ENCODE results near the gene UQCC5. TPM values are rescaled to one million over a fixed set of nuclear protein-coding genes. Genes with fewer than 3 reads are reported as not detected.

Gene UQCC5
- polyA plus RNA-seq, 1 donor from 2014 or later: 20.5 TPM

DNA sequence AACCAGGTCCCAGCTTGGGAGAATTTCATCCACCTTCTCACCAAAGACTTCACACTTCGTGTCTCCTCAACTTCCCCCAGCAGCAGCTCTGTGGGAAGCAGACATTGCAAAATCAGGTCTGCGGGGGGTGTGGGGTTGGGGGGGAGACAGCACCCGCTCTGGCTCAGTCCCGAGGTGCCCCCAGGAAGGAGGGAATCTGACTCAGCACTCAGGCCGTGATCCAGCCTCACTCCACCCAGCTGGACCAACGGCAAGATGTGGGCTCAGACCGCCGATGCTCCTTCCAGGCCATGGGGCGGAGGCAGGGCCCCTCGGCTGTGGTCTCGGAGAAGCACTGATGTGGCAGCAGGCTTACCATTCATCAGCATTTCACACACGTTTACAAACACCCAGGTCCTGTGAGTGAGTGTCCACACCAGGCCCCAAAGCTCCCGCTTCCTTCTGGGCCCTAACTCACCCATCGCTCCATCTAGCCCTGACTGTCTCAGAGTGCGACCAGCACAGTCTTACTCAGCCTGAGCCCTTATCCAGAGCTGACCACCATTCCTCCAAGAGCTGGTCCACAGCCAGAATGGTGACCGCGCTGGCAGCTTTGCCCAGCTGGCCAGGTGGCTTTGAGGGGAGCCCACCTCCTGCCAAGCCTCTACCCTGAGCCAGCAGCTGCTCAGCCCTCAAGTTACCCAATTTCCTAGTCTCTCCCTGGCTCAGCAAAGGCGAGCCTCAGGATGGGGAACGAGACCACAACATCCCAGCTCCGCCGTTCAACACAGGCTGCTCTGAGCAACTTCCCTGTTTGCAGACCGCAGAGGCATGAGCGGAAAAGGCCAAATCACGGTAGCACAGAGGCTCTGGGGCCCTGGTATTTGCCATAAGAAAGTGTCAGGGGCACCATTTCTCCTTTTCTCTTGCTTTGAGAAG lies 38.0 kb upstream of the UQCC5 start:
- Histone ChIP-seq H3K79me2 (replicated peaks; ENCODE audit: insufficient read depth, low read length) (no peaks in the 10 kb centered on the region), H2AFZ (ENCODE audit: low read depth, low read length) (no peak overlapping the region), H3K27me3 (ENCODE audit: insufficient read depth, low read depth, low read length) (no peaks in the 10 kb centered on the region), H4K20me1 (ENCODE audit: insufficient read depth) (no peaks in the 10 kb centered on the region), H3F3A (ENCODE audit: insufficient read depth, low read length, poor library complexity, severe bottlenecking) (no peaks in the 10 kb centered on the region), H3K9me3 (ENCODE audit: low read length) (no peaks in the 10 kb centered on the region), H3K4me2 (ENCODE audit: low read length) (no peak overlapping the region), H3K27ac (ENCODE audit: low read length) (no peak overlapping the region), H3K4me3 (ENCODE audit: low read length) (no peak overlapping the region), H3K9ac (ENCODE audit: low read length) (no peak overlapping the region), H3K9me2 (ENCODE audit: insufficient read depth, low read length) (no peaks in the 10 kb centered on the region), H3K36me3 (ENCODE audit: insufficient read depth, low read length) (no peaks in the 10 kb centered on the region)
- TF ChIP-seq, protein P1, sequence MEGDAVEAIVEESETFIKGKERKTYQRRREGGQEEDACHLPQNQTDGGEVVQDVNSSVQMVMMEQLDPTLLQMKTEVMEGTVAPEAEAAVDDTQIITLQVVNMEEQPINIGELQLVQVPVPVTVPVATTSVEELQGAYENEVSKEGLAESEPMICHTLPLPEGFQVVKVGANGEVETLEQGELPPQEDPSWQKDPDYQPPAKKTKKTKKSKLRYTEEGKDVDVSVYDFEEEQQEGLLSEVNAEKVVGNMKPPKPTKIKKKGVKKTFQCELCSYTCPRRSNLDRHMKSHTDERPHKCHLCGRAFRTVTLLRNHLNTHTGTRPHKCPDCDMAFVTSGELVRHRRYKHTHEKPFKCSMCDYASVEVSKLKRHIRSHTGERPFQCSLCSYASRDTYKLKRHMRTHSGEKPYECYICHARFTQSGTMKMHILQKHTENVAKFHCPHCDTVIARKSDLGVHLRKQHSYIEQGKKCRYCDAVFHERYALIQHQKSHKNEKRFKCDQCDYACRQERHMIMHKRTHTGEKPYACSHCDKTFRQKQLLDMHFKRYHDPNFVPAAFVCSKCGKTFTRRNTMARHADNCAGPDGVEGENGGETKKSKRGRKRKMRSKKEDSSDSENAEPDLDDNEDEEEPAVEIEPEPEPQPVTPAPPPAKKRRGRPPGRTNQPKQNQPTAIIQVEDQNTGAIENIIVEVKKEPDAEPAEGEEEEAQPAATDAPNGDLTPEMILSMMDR (IDR thresholded peaks at IDR 0.05; ENCODE audit: poor library complexity, severe bottlenecking): no peak
- TF ChIP-seq TAF1 (IDR thresholded peaks at IDR 0.05; ENCODE audit: low read depth): no peak
- no peak for TF ChIP-seq EP300 (conservative IDR thresholded peaks at IDR 0.05; ENCODE audit: poor library complexity, severe bottlenecking)
- TF ChIP-seq MXI1 (conservative IDR thresholded peaks at IDR 0.05; ENCODE audit: poor library complexity, severe bottlenecking): no peak
- TF ChIP-seq, protein P2, sequence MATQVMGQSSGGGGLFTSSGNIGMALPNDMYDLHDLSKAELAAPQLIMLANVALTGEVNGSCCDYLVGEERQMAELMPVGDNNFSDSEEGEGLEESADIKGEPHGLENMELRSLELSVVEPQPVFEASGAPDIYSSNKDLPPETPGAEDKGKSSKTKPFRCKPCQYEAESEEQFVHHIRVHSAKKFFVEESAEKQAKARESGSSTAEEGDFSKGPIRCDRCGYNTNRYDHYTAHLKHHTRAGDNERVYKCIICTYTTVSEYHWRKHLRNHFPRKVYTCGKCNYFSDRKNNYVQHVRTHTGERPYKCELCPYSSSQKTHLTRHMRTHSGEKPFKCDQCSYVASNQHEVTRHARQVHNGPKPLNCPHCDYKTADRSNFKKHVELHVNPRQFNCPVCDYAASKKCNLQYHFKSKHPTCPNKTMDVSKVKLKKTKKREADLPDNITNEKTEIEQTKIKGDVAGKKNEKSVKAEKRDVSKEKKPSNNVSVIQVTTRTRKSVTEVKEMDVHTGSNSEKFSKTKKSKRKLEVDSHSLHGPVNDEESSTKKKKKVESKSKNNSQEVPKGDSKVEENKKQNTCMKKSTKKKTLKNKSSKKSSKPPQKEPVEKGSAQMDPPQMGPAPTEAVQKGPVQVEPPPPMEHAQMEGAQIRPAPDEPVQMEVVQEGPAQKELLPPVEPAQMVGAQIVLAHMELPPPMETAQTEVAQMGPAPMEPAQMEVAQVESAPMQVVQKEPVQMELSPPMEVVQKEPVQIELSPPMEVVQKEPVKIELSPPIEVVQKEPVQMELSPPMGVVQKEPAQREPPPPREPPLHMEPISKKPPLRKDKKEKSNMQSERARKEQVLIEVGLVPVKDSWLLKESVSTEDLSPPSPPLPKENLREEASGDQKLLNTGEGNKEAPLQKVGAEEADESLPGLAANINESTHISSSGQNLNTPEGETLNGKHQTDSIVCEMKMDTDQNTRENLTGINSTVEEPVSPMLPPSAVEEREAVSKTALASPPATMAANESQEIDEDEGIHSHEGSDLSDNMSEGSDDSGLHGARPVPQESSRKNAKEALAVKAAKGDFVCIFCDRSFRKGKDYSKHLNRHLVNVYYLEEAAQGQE (IDR thresholded peaks at IDR 0.05; ENCODE audit: borderline replicate concordance): no peak
- no peak for TF ChIP-seq EZH2 (IDR thresholded peaks at IDR 0.05; ENCODE audit: borderline replicate concordance, insufficient read depth, low read length, poor library complexity, severe bottlenecking)
- no peak for TF ChIP-seq POLR2AphosphoS5 (IDR thresholded peaks at IDR 0.05)
- TF ChIP-seq SMC3 (conservative IDR thresholded peaks at IDR 0.05; ENCODE audit: poor library complexity): no peak
- no peak for TF ChIP-seq RAD21 (conservative IDR thresholded peaks at IDR 0.05)

DNA sequence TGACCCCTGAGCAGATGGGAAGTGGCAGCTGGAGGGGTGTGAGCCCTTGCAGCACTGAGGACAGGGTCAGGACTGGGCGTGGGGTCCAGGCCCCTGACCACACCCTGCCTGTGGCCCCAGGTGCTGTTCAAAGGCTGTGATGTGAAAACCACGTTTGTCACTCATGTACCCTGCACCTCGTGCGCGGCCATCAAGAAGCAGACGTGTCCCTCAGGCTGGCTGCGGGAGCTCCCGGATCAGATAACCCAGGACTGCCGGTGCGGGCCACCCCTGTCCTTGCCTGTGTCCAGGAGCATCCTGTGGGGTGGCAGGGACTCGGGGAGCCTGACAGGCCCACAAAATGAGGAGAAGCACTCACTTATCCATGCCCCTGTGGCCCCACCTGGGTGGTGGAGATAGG lies 35.4 kb upstream of the UQCC5 start:
- Histone ChIP-seq H3K36me3 (ENCODE audit: insufficient read depth, low read length) (no peaks in the 10 kb centered on the region), H3K27me3 (ENCODE audit: insufficient read depth, low read depth, low read length) (no peaks in the 10 kb centered on the region), H3F3A (ENCODE audit: insufficient read depth, low read length, poor library complexity, severe bottlenecking) (no peaks in the 10 kb centered on the region), H3K9me3 (ENCODE audit: low read length) (no peaks in the 10 kb centered on the region), H3K79me2 (replicated peaks; ENCODE audit: insufficient read depth, low read length) (no peaks in the 10 kb centered on the region), H4K20me1 (ENCODE audit: insufficient read depth) (no peaks in the 10 kb centered on the region), H2AFZ (ENCODE audit: low read depth, low read length) (no peak overlapping the region), H3K4me2 (ENCODE audit: low read length) (no peak overlapping the region), H3K4me3 (ENCODE audit: low read length) (no peak overlapping the region), H3K9ac (ENCODE audit: low read length) (no peak overlapping the region), H3K9me2 (ENCODE audit: insufficient read depth, low read length) (no peaks in the 10 kb centered on the region), H3K27ac (ENCODE audit: low read length) (no peak overlapping the region)
- TF ChIP-seq RAD21 (conservative IDR thresholded peaks at IDR 0.05) (no peak), TAF1 (IDR thresholded peaks at IDR 0.05; ENCODE audit: low read depth) (no peak), POLR2AphosphoS5 (IDR thresholded peaks at IDR 0.05) (no peak), SMC3 (conservative IDR thresholded peaks at IDR 0.05; ENCODE audit: poor library complexity) (no peak), EZH2 (IDR thresholded peaks at IDR 0.05; ENCODE audit: borderline replicate concordance, insufficient read depth, low read length, poor library complexity, severe bottlenecking) (no peak), EP300 (conservative IDR thresholded peaks at IDR 0.05; ENCODE audit: poor library complexity, severe bottlenecking) (no peak), MXI1 (conservative IDR thresholded peaks at IDR 0.05; ENCODE audit: poor library complexity, severe bottlenecking) (no peak)
- TF ChIP-seq, protein P1 (IDR thresholded peaks at IDR 0.05; ENCODE audit: poor library complexity, severe bottlenecking): no peak
- TF ChIP-seq, protein P2 (IDR thresholded peaks at IDR 0.05; ENCODE audit: borderline replicate concordance): no peak
